K562 (cell line): ENCODE measurements around the gene SNAPC2. TPM values are rescaled to one million over a fixed set of nuclear protein-coding genes. Genes with fewer than 3 reads are reported as not detected.

Experiments used
- ATAC-seq: fragments of 200-7000 bp; cut with Tn5 transposase; 3 replicates; pipeline ENCODE4 v1.9.1; 2020; ENCODE audit warnings: moderate library complexity
- BruUV-seq: library from RNA; stranded (reverse); fragments of 400-500 nt; replicated peaks from 2 replicates; lab custom pipeline; 2021; lab: Mats Ljungman, UMichigan
- CTCF ChIA-PET: fragments of 300-600 bp; formaldehyde crosslinking; extraction: SDS; loops from one replicate; lab custom pipeline; 2021; ENCODE audit warnings: low intra/inter-chr PET ratio; lab: Yijun Ruan, JAX
- POLR2A ChIA-PET: fragments of 300-600, 350-650 bp; sonication (Branson Sonifier 250); formaldehyde crosslinking; extraction: SDS; loops from one replicate; lab custom pipeline; 2021; ENCODE audit warnings: antibody characterized with exemption, inconsistent platforms; lab: Yijun Ruan, JAX
- DNase-seq, 4 experiments: peaks; one replicate each; pipeline versions ENCODE4 v3.0.0 to v3.0.0-alpha.2; 2011 to 2018; ENCODE audit warnings: low spot score in 3 of 4, mixed read lengths in 3 of 4; ENCODE audit errors: extremely low read depth in 1 of 4
- FAIRE-seq: peaks from 2 replicates; lab custom pipeline; 2011; peaks lifted over from hg19 to GRCh38; lab: Jason Lieb, UNC
- H2AFZ ChIP-seq: 2 replicates; pipeline ENCODE4 v1.6.0; 2011; ENCODE audit warnings: low read depth, low read length, control low read depth, inconsistent platforms
- H3K27ac ChIP-seq: fragments of 200-600 bp; 3 replicates; pipeline ENCODE4 v1.8.0; 2011; ENCODE audit warnings: low read depth, mild to moderate bottlenecking, control low read depth, inconsistent platforms, low read length, moderate library complexity, mixed read lengths; ENCODE audit errors: extremely low read depth
- H3K27me3 ChIP-seq, 2 experiments: fragments of 300-600 bp in 1 of 2; 2 replicates in 1 of 2; 3 replicates in 1 of 2; pipeline versions ENCODE4 v1.6.0 to v1.8.0; 2011; ENCODE audit warnings: inconsistent platforms in 2 of 2, low read length in 2 of 2, mild to moderate bottlenecking in 1 of 2, mixed read lengths in 1 of 2, moderate library complexity in 1 of 2; ENCODE audit not compliant: control insufficient read depth in 2 of 2, insufficient read depth in 2 of 2
- H3K36me3 ChIP-seq: fragments of 300-600 bp; 3 replicates; pipeline ENCODE4 v1.8.0; 2011; ENCODE audit warnings: mild to moderate bottlenecking, low read length, inconsistent platforms; ENCODE audit not compliant: control insufficient read depth, insufficient read depth
- H3K4me1 ChIP-seq, 2 experiments: fragments of 200-600 bp in 1 of 2; replicated peaks in 1 of 2; 2 replicates in 1 of 2; 3 replicates in 1 of 2; pipeline versions ENCODE4 v1.5.1 to v1.8.0; 2011; ENCODE audit warnings: inconsistent platforms in 2 of 2, low read length in 2 of 2, mild to moderate bottlenecking in 1 of 2, mixed read lengths in 1 of 2, moderate library complexity in 1 of 2; ENCODE audit not compliant: control insufficient read depth in 2 of 2, insufficient read depth in 2 of 2
- H3K4me2 ChIP-seq: 2 replicates; pipeline ENCODE4 v1.6.1; 2011; ENCODE audit warnings: low read length, control low read depth, inconsistent platforms, mixed read lengths; ENCODE audit not compliant: insufficient read depth
- H3K4me3 ChIP-seq: fragments of 200-600 bp; sonication (generic), shearing (Covaris generic); 2 replicates; pipeline ENCODE4 v1.5.1; 2016; ENCODE audit warnings: control low read depth, inconsistent platforms
- H3K79me2 ChIP-seq: fragments of 200-600 bp; 3 replicates; pipeline ENCODE4 v1.8.0; 2011; ENCODE audit warnings: low read length, inconsistent platforms; ENCODE audit not compliant: control insufficient read depth, insufficient read depth
- H3K9ac ChIP-seq, 2 experiments: 2 replicates each; pipeline versions ENCODE4 v1.6.0 to v1.6.1; 2011; ENCODE audit warnings: low read depth in 2 of 2, low read length in 2 of 2, control low read depth in 1 of 2, inconsistent platforms in 1 of 2, mild to moderate bottlenecking in 1 of 2, mixed read lengths in 1 of 2; ENCODE audit not compliant: insufficient read depth in 1 of 2
- H3K9me1 ChIP-seq: one replicate; pipeline ENCODE4 v1.6.0; 2011; ENCODE audit warnings: inconsistent platforms, mild to moderate bottlenecking, low read length, moderate library complexity; ENCODE audit not compliant: control insufficient read depth, insufficient read depth
- H3K9me3 ChIP-seq: replicated peaks from 2 replicates; pipeline ENCODE4 v1.5.1; 2011; ENCODE audit warnings: low read depth, low read length, inconsistent platforms; ENCODE audit not compliant: control insufficient read depth, insufficient read depth
- H4K20me1 ChIP-seq: replicated peaks from 2 replicates; pipeline ENCODE4 v1.6.1; 2011; ENCODE audit warnings: low read length, inconsistent platforms, mixed read lengths; ENCODE audit not compliant: control insufficient read depth, insufficient read depth
- ATF7 ChIP-seq: fragments of 450-650 bp; IDR thresholded peaks from 2 replicates; pipeline ENCODE4 v1.7.1; 2014; ENCODE audit warnings: mild to moderate bottlenecking, moderate library complexity
- ETS1 ChIP-seq: conservative IDR thresholded peaks from 2 replicates; pipeline ENCODE4 v1.6.1; 2011; ENCODE audit warnings: low read depth, mild to moderate bottlenecking, low read length; ENCODE audit not compliant: control insufficient read depth
- HDAC6 ChIP-seq: IDR thresholded peaks from 2 replicates; pipeline ENCODE4 v1.6.1; 2012; ENCODE audit warnings: low read depth, mild to moderate bottlenecking, control low read depth, inconsistent platforms, low read length, moderate library complexity
- HMGN3 ChIP-seq: IDR thresholded peaks from 2 replicates; pipeline ENCODE4 v1.6.1; 2011; ENCODE audit warnings: borderline replicate concordance, low read depth, mild to moderate bottlenecking, mixed read lengths, low read length; ENCODE audit not compliant: insufficient read length; ENCODE audit errors: extremely low read depth
- KLF10 ChIP-seq: fragments of 250-450 bp; sonication (Bioruptor Pico); IDR thresholded peaks from 2 replicates; pipeline ENCODE4 v1.6.1; 2021; ENCODE audit warnings: matching md5 sums
- PCBP1 ChIP-seq: fragments of 200-400 bp; formaldehyde crosslinking; IDR thresholded peaks from 2 replicates; pipeline ENCODE4 v1.6.1; 2018; ENCODE audit warnings: mild to moderate bottlenecking, low read depth, low read length; ENCODE audit not compliant: poor library complexity, severe bottlenecking
- RAD21 ChIP-seq, 2 experiments: fragments of 250-450 bp in 1 of 2; fragments of 450-650 bp in 1 of 2; sonication (Bioruptor Pico) in 1 of 2; formaldehyde crosslinking in 1 of 2; IDR thresholded peaks in 1 of 2; conservative IDR thresholded peaks in 1 of 2; 2 replicates each; pipeline versions ENCODE4 v1.4.0 to v1.8.0; 2020 to 2022; ENCODE audit warnings: mild to moderate bottlenecking in 2 of 2, moderate library complexity in 1 of 2
- SIN3B ChIP-seq: fragments of 450-650 bp; IDR thresholded peaks from 2 replicates; pipeline ENCODE4 v1.6.1; 2017; ENCODE audit warnings: low read depth, mild to moderate bottlenecking, moderate library complexity
- TEAD4 ChIP-seq, 2 experiments: sonication (generic) in 1 of 2; formaldehyde crosslinking in 1 of 2; IDR thresholded peaks; 2 replicates each; pipeline versions ENCODE4 v1.6.1 to v1.8.0; 2012 to 2022; ENCODE audit warnings: borderline replicate concordance in 1 of 2, inconsistent platforms in 1 of 2, low read length in 1 of 2, mild to moderate bottlenecking in 1 of 2, missing genetic modification reagents in 1 of 2
- ZNF253 ChIP-seq: fragments of 250-450 bp; sonication (Bioruptor Pico); conservative IDR thresholded peaks from 2 replicates; pipeline ENCODE4 v1.6.1; 2021; ENCODE audit warnings: mild to moderate bottlenecking
- ZNF668 ChIP-seq: fragments of 250-450 bp; sonication (Bioruptor Pico); IDR thresholded peaks from 2 replicates; pipeline ENCODE4 v1.8.0; 2022; ENCODE audit warnings: mild to moderate bottlenecking, inconsistent platforms
- WGBS: fragments of 100-300 bp; shearing (Covaris generic); methylation state at CpG from one replicate; pipeline ENCODE4 v1.1.6; 2016; ENCODE audit warnings: low coverage, mixed read lengths; ENCODE audit not compliant: insufficient coverage; ENCODE audit errors: missing lambda C conversion rate; 5-methylcytosine and 5-hydroxymethylcytosine counted together
- in situ Hi-C: fragments of 300-500 bp; cut with MboI; formaldehyde crosslinking; loops from 4 replicates; pipeline ENCODE4 v1.15.0; 2018; ENCODE audit warnings: inconsistent platforms, mixed read lengths
- intact Hi-C: fragments of 100-400 bp; cut with micrococcal nuclease; formaldehyde crosslinking; loops from 2 replicates; pipeline ENCODE4 v1.14.2; 2022
- polyA plus RNA-seq, 8 experiments: library from polyadenylated mRNA; depleted of rRNA in 4 of 8; stranded (reverse) in 5 of 8; unstranded in 3 of 8; fragments of >200 nt; fragmentation: Nextera tagmentation in 2 of 8; fragmentation: Illumina TruSeq in 1 of 8; extraction: Ambion mirVana in 2 of 8; extraction: Trizol in 1 of 8; gene quantifications; 2 replicates each; pipeline versions ENCODE4 v1.2.1 to v1.2.3, GENCODE V29; 2011 to 2014; ENCODE audit warnings: inconsistent platforms in 1 of 8, missing spikeins in 1 of 8
- total RNA-seq, 7 experiments: library from RNA; depleted of rRNA in 6 of 7; stranded (reverse); fragments of >200 nt in 6 of 7; fragmentation: Illumina TruSeq in 2 of 7; extraction: Trizol in 2 of 7; gene quantifications; 2 replicates each; pipeline versions ENCODE4 v1.2.1 to v1.2.3, GENCODE V29; 2011 to 2021; ENCODE audit warnings: low replicate concordance in 1 of 7
- TF ChIP-seq, protein P1 (sequence below): sonication (generic); formaldehyde crosslinking; IDR thresholded peaks from 2 replicates; pipeline ENCODE4 v1.5.0; 2020; ENCODE audit warnings: missing genetic modification reagents
- TF ChIP-seq, protein P2 (sequence below): fragments of 200-400 bp; formaldehyde crosslinking; IDR thresholded peaks from 2 replicates; pipeline ENCODE4 v1.6.1; 2017; ENCODE audit warnings: mild to moderate bottlenecking, low read depth, low read length, moderate library complexity
- TF ChIP-seq, protein P3 (sequence below): IDR thresholded peaks from 2 replicates; pipeline ENCODE4 v1.6.1; 2014; ENCODE audit warnings: antibody characterized with exemption

Gene SNAPC2
- total and polyA plus RNA-seq, 9 of the 15 experiments (the other 6 are each of a cell fraction or from before 2014, with no cell fraction given) = 0.59 to 45.1 (median 15.3) TPM

DNA sequence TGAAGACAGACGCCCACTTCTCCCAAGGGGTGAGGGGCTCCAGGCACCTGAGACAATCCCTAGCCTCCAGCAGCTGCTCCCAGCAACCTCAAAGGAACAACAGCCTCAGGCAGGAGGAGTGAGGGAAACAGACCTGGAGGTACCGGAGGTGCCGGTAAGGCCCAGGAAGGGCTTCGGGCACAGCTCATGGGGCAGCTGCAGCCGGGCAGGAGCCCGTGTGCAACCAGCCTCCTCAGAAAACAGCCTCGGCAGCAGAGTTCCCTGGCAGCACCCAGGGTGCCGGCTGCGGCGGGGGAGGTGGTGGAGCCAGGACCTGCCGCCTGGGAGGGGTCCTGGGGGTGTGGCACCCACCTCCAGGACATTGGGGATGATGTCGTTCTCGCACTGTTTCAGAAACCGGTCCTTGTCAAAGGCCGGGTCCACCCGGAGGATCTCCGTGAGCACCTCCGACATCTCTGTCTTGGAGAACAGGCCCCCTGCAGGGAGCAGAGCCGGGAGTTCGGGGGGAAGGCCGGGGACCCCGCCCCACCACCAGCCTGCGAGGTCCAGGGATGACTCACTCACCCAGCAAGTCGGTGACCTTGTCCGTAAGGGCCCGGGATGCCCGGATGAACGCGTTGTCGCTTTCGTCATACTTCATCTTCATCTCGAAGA is 12.3 kb downstream of the SNAPC2 start:
- ATAC-seq (no peak), DNase-seq (no peak), FAIRE-seq (no peak)
- H3K4me1 ChIP-seq = peaks cover 0 to 56% of the 10 kb centered on the region in 2 experiments; a peak in 3 of 5 replicates
- ChIA-PET CTCF (no interaction called here), POLR2A (interaction anchor here (1.1 to 3.3 kb wide), 2 partner anchors 10 to 11 kb away, joined by 4 to 27 read pairs; partner anchors contain the start of gene TIMM44)
- no peak overlapping the region; a peak in 1 of 4 replicates for H3K9ac ChIP-seq
- TF ChIP-seq ZNF253 (CRISPR knock-in tag) (no peak), PCBP1 (no peak), ZNF668 (CRISPR knock-in tag) (no peak), SIN3B (no peak), HDAC6 (no peak), ETS1 (no peak), TEAD4 (IDR thresholded peaks at IDR 0.05; ENCODE audit: low read length) (no peak), TEAD4 (CRISPR knock-in tag; IDR thresholded peaks at IDR 0.05; ENCODE audit: borderline replicate concordance) (no peak), HMGN3 (no peak), KLF10 (CRISPR knock-in tag) (no peak), RAD21 (CRISPR knock-in tag; conservative IDR thresholded peaks at IDR 0.05 in 1 of 2, IDR thresholded peaks at IDR 0.05 in 1 of 2) (no peak), ATF7 (no peak)
- TF ChIP-seq, protein P1, sequence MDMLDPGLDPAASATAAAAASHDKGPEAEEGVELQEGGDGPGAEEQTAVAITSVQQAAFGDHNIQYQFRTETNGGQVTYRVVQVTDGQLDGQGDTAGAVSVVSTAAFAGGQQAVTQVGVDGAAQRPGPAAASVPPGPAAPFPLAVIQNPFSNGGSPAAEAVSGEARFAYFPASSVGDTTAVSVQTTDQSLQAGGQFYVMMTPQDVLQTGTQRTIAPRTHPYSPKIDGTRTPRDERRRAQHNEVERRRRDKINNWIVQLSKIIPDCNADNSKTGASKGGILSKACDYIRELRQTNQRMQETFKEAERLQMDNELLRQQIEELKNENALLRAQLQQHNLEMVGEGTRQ (CRISPR knock-in tag) = no peak
- TF ChIP-seq, protein P2, sequence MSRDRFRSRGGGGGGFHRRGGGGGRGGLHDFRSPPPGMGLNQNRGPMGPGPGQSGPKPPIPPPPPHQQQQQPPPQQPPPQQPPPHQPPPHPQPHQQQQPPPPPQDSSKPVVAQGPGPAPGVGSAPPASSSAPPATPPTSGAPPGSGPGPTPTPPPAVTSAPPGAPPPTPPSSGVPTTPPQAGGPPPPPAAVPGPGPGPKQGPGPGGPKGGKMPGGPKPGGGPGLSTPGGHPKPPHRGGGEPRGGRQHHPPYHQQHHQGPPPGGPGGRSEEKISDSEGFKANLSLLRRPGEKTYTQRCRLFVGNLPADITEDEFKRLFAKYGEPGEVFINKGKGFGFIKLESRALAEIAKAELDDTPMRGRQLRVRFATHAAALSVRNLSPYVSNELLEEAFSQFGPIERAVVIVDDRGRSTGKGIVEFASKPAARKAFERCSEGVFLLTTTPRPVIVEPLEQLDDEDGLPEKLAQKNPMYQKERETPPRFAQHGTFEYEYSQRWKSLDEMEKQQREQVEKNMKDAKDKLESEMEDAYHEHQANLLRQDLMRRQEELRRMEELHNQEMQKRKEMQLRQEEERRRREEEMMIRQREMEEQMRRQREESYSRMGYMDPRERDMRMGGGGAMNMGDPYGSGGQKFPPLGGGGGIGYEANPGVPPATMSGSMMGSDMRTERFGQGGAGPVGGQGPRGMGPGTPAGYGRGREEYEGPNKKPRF = no peak
- TF ChIP-seq, protein P3, sequence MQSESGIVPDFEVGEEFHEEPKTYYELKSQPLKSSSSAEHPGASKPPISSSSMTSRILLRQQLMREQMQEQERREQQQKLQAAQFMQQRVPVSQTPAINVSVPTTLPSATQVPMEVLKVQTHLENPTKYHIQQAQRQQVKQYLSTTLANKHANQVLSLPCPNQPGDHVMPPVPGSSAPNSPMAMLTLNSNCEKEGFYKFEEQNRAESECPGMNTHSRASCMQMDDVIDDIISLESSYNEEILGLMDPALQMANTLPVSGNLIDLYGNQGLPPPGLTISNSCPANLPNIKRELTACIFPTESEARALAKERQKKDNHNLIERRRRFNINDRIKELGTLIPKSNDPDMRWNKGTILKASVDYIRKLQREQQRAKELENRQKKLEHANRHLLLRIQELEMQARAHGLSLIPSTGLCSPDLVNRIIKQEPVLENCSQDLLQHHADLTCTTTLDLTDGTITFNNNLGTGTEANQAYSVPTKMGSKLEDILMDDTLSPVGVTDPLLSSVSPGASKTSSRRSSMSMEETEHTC = no peak
- in situ Hi-C loops (no loop called here), intact Hi-C loops (no loop called here)
- H3K9me3 ChIP-seq = no peaks in the 10 kb centered on the region
- WGBS = 86% methylated on average over 20 of the region's 32 CpGs
- peaks cover 84% of the 10 kb centered on the region; the same call in 2 of the 3 replicates for H3K36me3 ChIP-seq
- H3K79me2 ChIP-seq = peaks cover 2% of the 10 kb centered on the region; the same call in 1 of the 3 replicates
- H3K4me3 ChIP-seq = no peak overlapping the region
- peaks cover 14% of the 10 kb centered on the region for H4K20me1 ChIP-seq
- H2AFZ ChIP-seq = no peak overlapping the region
- no peaks in the 10 kb centered on the region for H3K9me1 ChIP-seq
- no peak overlapping the region for H3K4me2 ChIP-seq
- H3K27me3 ChIP-seq = no peaks in the 10 kb centered on the region
- BruUV-seq = no TSS peak
- no peak overlapping the region for H3K27ac ChIP-seq
